ENCODE results near the gene CFAP157.

The CFAP157 gene

DNA sequence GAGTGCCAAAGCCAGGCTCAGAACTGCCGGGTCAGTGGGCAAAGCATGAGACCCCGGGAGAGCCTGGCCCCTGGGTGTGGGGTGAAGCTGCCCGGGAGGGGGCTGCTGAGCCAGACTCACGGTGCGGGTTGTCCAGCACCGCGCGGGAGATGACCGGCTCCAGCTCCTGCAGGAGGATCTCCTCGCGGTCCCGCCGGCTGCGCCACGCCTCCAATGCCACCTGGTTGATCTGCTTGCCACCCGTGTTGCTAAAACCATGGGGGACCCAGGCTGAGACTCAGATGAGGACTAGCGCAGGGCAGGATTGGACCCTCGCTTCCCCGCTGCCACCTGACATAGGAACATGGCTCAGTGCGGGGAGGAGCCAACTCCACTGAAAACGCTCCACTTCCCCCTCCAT, 25.7 kb downstream of the CFAP157 start:
- H3K9me3 ChIP-seq (ENCODE audit: control insufficient read depth, low read length): no peaks in the 10 kb centered on the region
- no peak overlapping the region for H3K4me3 ChIP-seq (ENCODE audit: low read length)
- no peaks in the 10 kb centered on the region for H3K27me3 ChIP-seq (ENCODE audit: control insufficient read depth, insufficient read depth, low read length)
- H3K9ac ChIP-seq (ENCODE audit: low read length): no peak overlapping the region
- H3K36me3 ChIP-seq (ENCODE audit: control insufficient read depth, insufficient read depth, low read length): no peaks in the 10 kb centered on the region
- peaks cover 10% of the 10 kb centered on the region for H3K4me1 ChIP-seq (ENCODE audit: control insufficient read depth, insufficient read depth, low read length)

- Histone ChIP-seq H3K27me3 (ENCODE audit: control insufficient read depth, insufficient read depth, low read length) (no peaks in the 10 kb centered on the region), H3K9ac (ENCODE audit: low read length) (no peak overlapping the region)
Measured at GRCh38 chr9:127733614-127734013, 26.8 kb downstream of the CFAP157 start.

GRCh38 chr9:127734247-127734746, 27.5 kb downstream of the CFAP157 start:
- Histone ChIP-seq H3K9ac (ENCODE audit: low read length) (peak overlapping the region; percentile 80), H3K9me3 (ENCODE audit: control insufficient read depth, low read length) (no peaks in the 10 kb centered on the region), H3K4me1 (ENCODE audit: control insufficient read depth, insufficient read depth, low read length) (peaks cover 10% of the 10 kb centered on the region), H3K4me3 (ENCODE audit: low read length) (peak overlapping the region; percentile 80), H3K27me3 (ENCODE audit: control insufficient read depth, insufficient read depth, low read length) (no peaks in the 10 kb centered on the region), H3K36me3 (ENCODE audit: control insufficient read depth, insufficient read depth, low read length) (no peaks in the 10 kb centered on the region)

More at GRCh38 chr9:127733614-127734013, 26.8 kb downstream of the CFAP157 start:
- Histone ChIP-seq H3K4me1 (ENCODE audit: control insufficient read depth, insufficient read depth, low read length) (peaks cover 10% of the 10 kb centered on the region), H3K4me3 (ENCODE audit: low read length) (no peak overlapping the region), H3K9me3 (ENCODE audit: control insufficient read depth, low read length) (no peaks in the 10 kb centered on the region), H3K36me3 (ENCODE audit: control insufficient read depth, insufficient read depth, low read length) (no peaks in the 10 kb centered on the region)

- Histone ChIP-seq H3K36me3 (ENCODE audit: control insufficient read depth, insufficient read depth, low read length) (no peaks in the 10 kb centered on the region), H3K4me1 (ENCODE audit: control insufficient read depth, insufficient read depth, low read length) (peaks cover 10% of the 10 kb centered on the region), H3K9me3 (ENCODE audit: control insufficient read depth, low read length) (no peaks in the 10 kb centered on the region)
Measured at GRCh38 chr9:127734747-127735529, 28.1 kb downstream of the CFAP157 start, which contains the start of gene TOR2A. TOR2A (minus strand) TSS chr9:127735294; CDS start chr9:127735270, 24 bp downstream.

GRCh38 chr9:127735530-127736185, 28.9 kb downstream of the CFAP157 start:
- no peak overlapping the region for H3K9ac ChIP-seq (ENCODE audit: low read length)

More at GRCh38 chr9:127734747-127735529, 28.1 kb downstream of the CFAP157 start, which contains the start of gene TOR2A:
- peak within 1 kb of the TSS; percentile 80 for H3K4me3 ChIP-seq (ENCODE audit: low read length)
- H3K9ac ChIP-seq (ENCODE audit: low read length): peak within 1 kb of the TSS; percentile 80
- no peaks in the 10 kb centered on the region for H3K27me3 ChIP-seq (ENCODE audit: control insufficient read depth, insufficient read depth, low read length)

GRCh38 chr9:127738666-127739065, 31.9 kb downstream of the CFAP157 start:
- peaks cover 8% of the 10 kb centered on the region for H3K27me3 ChIP-seq (ENCODE audit: control insufficient read depth, insufficient read depth, low read length)
- no peak overlapping the region for H3K4me3 ChIP-seq (ENCODE audit: low read length)
- no peak overlapping the region for H3K9ac ChIP-seq (ENCODE audit: low read length)
- H3K36me3 ChIP-seq (ENCODE audit: control insufficient read depth, insufficient read depth, low read length): no peaks in the 10 kb centered on the region
- H3K9me3 ChIP-seq (ENCODE audit: control insufficient read depth, low read length): no peaks in the 10 kb centered on the region
- H3K4me1 ChIP-seq (ENCODE audit: control insufficient read depth, insufficient read depth, low read length): peaks cover 32% of the 10 kb centered on the region

More at GRCh38 chr9:127735530-127736185, 28.9 kb downstream of the CFAP157 start:
- H3K36me3 ChIP-seq (ENCODE audit: control insufficient read depth, insufficient read depth, low read length): no peaks in the 10 kb centered on the region
- no peaks in the 10 kb centered on the region for H3K9me3 ChIP-seq (ENCODE audit: control insufficient read depth, low read length)
- H3K4me3 ChIP-seq (ENCODE audit: low read length): no peak overlapping the region
- H3K4me1 ChIP-seq (ENCODE audit: control insufficient read depth, insufficient read depth, low read length): peaks cover 15% of the 10 kb centered on the region
- H3K27me3 ChIP-seq (ENCODE audit: control insufficient read depth, insufficient read depth, low read length): no peaks in the 10 kb centered on the region

DNA sequence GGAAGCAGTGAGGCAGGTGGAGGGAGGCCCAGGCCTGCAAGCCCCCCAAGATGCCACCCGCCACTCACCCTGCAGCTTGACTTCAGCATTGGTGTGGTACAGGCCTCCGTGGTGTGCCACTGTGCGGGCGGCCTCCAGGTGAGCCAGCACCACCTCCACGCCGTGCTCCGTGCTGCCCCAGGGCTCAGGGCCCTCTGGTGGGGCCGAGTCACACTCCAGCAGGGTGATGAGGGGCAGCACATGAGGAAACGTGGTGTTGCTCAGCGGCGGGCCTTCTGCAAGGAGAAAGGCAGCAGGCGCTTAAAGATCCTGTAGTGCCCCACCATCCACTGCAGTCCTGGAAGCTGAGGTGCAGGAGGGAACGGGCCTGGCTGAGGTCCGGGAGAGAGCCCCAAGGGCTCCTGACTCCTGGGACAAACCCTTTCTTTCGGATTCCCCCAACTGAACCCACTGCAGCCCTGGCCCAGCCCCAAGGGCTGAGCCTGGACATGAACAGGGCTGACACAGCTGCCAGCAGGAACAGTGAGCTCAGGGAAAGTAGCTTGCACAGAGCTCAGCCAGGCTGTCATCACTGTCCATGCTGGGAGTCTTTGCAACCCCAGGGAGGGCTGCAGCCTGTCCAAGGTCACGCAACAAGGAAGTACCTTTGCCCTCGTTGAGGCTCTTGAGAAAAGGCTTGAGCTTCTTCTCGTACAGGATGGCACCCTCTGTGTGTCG, 33.0 kb downstream of the CFAP157 start:
- no peaks in the 10 kb centered on the region for H3K36me3 ChIP-seq (ENCODE audit: control insufficient read depth, insufficient read depth, low read length)
- H3K4me3 ChIP-seq (ENCODE audit: low read length): no peak overlapping the region
- H3K9me3 ChIP-seq (ENCODE audit: control insufficient read depth, low read length): no peaks in the 10 kb centered on the region
- no peak overlapping the region for H3K9ac ChIP-seq (ENCODE audit: low read length)
- H3K4me1 ChIP-seq (ENCODE audit: control insufficient read depth, insufficient read depth, low read length): peaks cover 22% of the 10 kb centered on the region
- peaks cover 8% of the 10 kb centered on the region for H3K27me3 ChIP-seq (ENCODE audit: control insufficient read depth, insufficient read depth, low read length)

- Histone ChIP-seq H3K4me3 (ENCODE audit: low read length) (no peak overlapping the region), H3K9me3 (ENCODE audit: control insufficient read depth, low read length) (no peaks in the 10 kb centered on the region), H3K9ac (ENCODE audit: low read length) (no peak overlapping the region), H3K4me1 (ENCODE audit: control insufficient read depth, insufficient read depth, low read length) (peaks cover 22% of the 10 kb centered on the region), H3K27me3 (ENCODE audit: control insufficient read depth, insufficient read depth, low read length) (peaks cover 8% of the 10 kb centered on the region), H3K36me3 (ENCODE audit: control insufficient read depth, insufficient read depth, low read length) (no peaks in the 10 kb centered on the region)
Measured at GRCh38 chr9:127741831-127742434, 35.1 kb downstream of the CFAP157 start.

GRCh38 chr9:127742435-127743088, 35.8 kb downstream of the CFAP157 start:
- Histone ChIP-seq H3K27me3 (ENCODE audit: control insufficient read depth, insufficient read depth, low read length) (peaks cover 8% of the 10 kb centered on the region), H3K4me1 (ENCODE audit: control insufficient read depth, insufficient read depth, low read length) (peaks cover 22% of the 10 kb centered on the region), H3K36me3 (ENCODE audit: control insufficient read depth, insufficient read depth, low read length) (no peaks in the 10 kb centered on the region), H3K4me3 (ENCODE audit: low read length) (no peak overlapping the region), H3K9ac (ENCODE audit: low read length) (no peak overlapping the region), H3K9me3 (ENCODE audit: control insufficient read depth, low read length) (no peaks in the 10 kb centered on the region)

DNA sequence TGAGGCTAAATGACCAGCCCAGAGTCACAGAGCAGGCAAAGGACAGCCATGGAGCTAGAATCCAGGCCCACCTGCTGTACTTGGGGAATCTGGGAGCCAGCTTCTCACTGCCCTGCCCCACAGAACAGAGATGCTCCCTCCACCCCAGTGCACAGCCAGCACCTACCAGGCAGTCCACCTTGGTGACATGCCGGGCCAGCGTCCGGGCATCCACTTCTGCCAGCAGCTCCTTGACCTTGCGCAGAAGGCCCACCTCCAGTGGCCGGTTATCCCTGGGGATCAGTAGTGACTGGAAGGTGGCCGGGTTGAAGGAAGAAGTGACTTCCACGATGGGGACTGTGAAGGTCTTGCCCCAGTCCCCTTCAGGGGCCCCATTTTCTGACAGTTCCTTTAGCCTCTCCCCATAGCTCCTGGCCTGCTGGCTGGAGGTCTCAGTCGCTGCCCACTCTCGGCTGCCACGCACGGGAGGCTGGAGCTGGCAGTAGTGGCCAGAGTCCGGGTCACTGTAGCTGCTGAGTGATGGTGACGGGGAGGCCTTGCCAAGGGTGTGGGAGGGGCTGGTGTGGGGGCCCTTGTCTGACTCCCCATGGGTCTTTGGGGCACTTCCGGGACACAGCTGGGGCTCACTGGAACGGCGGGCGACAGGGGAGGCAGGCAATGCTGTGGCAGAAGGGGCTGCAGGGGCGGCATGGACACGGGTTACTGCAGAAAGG, 37.8 kb downstream of the CFAP157 start:
- Histone ChIP-seq H3K4me1 (ENCODE audit: control insufficient read depth, insufficient read depth, low read length) (peaks cover 22% of the 10 kb centered on the region), H3K4me3 (ENCODE audit: low read length) (no peak overlapping the region), H3K9me3 (ENCODE audit: control insufficient read depth, low read length) (no peaks in the 10 kb centered on the region), H3K9ac (ENCODE audit: low read length) (no peak overlapping the region), H3K36me3 (ENCODE audit: control insufficient read depth, insufficient read depth, low read length) (no peaks in the 10 kb centered on the region), H3K27me3 (ENCODE audit: control insufficient read depth, insufficient read depth, low read length) (peaks cover 8% of the 10 kb centered on the region)
